HEK293T (cell line): Measurements from ENCODE around the gene CTDP1.

Source experiments
- ARNT ChIP-seq: fragments of 450-650 bp; IDR thresholded peaks from 2 replicates; pipeline ENCODE4 v1.6.1; 2017; ENCODE audit warnings: mild to moderate bottlenecking
- L3MBTL2 ChIP-seq: fragments of 450-650 bp; conservative IDR thresholded peaks from 2 replicates; pipeline ENCODE4 v1.6.1; 2016; ENCODE audit warnings: mild to moderate bottlenecking
- LEF1 ChIP-seq: fragments of 450-650 bp; IDR thresholded peaks from 2 replicates; pipeline ENCODE4 v1.6.1; 2017; ENCODE audit warnings: mild to moderate bottlenecking, borderline replicate concordance
- SP1 ChIP-seq: fragments of 450-650 bp; IDR thresholded peaks from 2 replicates; pipeline ENCODE4 v1.6.1; 2017

- no peak for TF ChIP-seq L3MBTL2
- TF ChIP-seq ARNT, result no peak
- TF ChIP-seq SP1, result no peak
- TF ChIP-seq LEF1, result no peak
Observed at GRCh38 chr18:79697976-79698375, 18.4 kb downstream of the CTDP1 start.
